ENCODE results near the gene IQSEC2.

The IQSEC2 gene

GRCh38 chrX:53316111-53316859 lies 34.9 kb upstream of the IQSEC2 start:
- no peak overlapping the region for H3K4me2 ChIP-seq (ENCODE audit: low read length)
- H4K20me1 ChIP-seq (ENCODE audit: insufficient read depth, low read length), result no peaks in the 10 kb centered on the region
- H3K4me3 ChIP-seq (ENCODE audit: low read depth, low read length, poor library complexity, severe bottlenecking), result no peak overlapping the region
- H2AFZ ChIP-seq (ENCODE audit: low read length), result no peak overlapping the region
- no peak overlapping the region for H3K9ac ChIP-seq (ENCODE audit: low read length)
- no peaks in the 10 kb centered on the region for H3K9me2 ChIP-seq (ENCODE audit: low read depth, low read length)
- no peak for TF ChIP-seq EZH2 (IDR thresholded peaks at IDR 0.05; ENCODE audit: borderline replicate concordance, low read length)
- no peak for TF ChIP-seq CTCF (IDR thresholded peaks at IDR 0.05; ENCODE audit: low read length)
- H3K79me2 ChIP-seq (ENCODE audit: insufficient read depth, low read length), result no peaks in the 10 kb centered on the region
- H3K36me3 ChIP-seq (ENCODE audit: insufficient read depth, low read length), result no peaks in the 10 kb centered on the region
- no peak overlapping the region for H3K27ac ChIP-seq (ENCODE audit: low read depth, low read length, poor library complexity, severe bottlenecking)
- H3K4me1 ChIP-seq (ENCODE audit: insufficient read depth, low read length, severe bottlenecking), result peaks cover 8% of the 10 kb centered on the region
- H3K27me3 ChIP-seq (ENCODE audit: insufficient read depth, low read length), result no peaks in the 10 kb centered on the region
- H3F3A ChIP-seq (ENCODE audit: insufficient read depth, low read length), result no peaks in the 10 kb centered on the region
- H3K9me3 ChIP-seq (ENCODE audit: low read length), result no peaks in the 10 kb centered on the region

GRCh38 chrX:53313728-53314105 lies 32.3 kb upstream of the IQSEC2 start:
- TF ChIP-seq CTCF (IDR thresholded peaks at IDR 0.05; ENCODE audit: low read length) (no peak), EZH2 (IDR thresholded peaks at IDR 0.05; ENCODE audit: borderline replicate concordance, low read length) (no peak)
- Histone ChIP-seq H3K4me1 (ENCODE audit: insufficient read depth, low read length, severe bottlenecking) (peaks cover 8% of the 10 kb centered on the region), H3K36me3 (ENCODE audit: insufficient read depth, low read length) (no peaks in the 10 kb centered on the region), H3K4me3 (ENCODE audit: low read depth, low read length, poor library complexity, severe bottlenecking) (no peak overlapping the region), H3K79me2 (ENCODE audit: insufficient read depth, low read length) (no peaks in the 10 kb centered on the region), H3F3A (ENCODE audit: insufficient read depth, low read length) (no peaks in the 10 kb centered on the region), H3K4me2 (ENCODE audit: low read length) (no peak overlapping the region), H2AFZ (ENCODE audit: low read length) (no peak overlapping the region), H4K20me1 (ENCODE audit: insufficient read depth, low read length) (no peaks in the 10 kb centered on the region), H3K27me3 (ENCODE audit: insufficient read depth, low read length) (no peaks in the 10 kb centered on the region), H3K9ac (ENCODE audit: low read length) (no peak overlapping the region), H3K9me2 (ENCODE audit: low read depth, low read length) (no peaks in the 10 kb centered on the region), H3K27ac (ENCODE audit: low read depth, low read length, poor library complexity, severe bottlenecking) (no peak overlapping the region), H3K9me3 (ENCODE audit: low read length) (no peaks in the 10 kb centered on the region)

- H3K4me1 ChIP-seq (ENCODE audit: insufficient read depth, low read length, severe bottlenecking), result peaks cover 8% of the 10 kb centered on the region
- no peaks in the 10 kb centered on the region for H4K20me1 ChIP-seq (ENCODE audit: insufficient read depth, low read length)
- H3K4me3 ChIP-seq (ENCODE audit: low read depth, low read length, poor library complexity, severe bottlenecking), result no peak overlapping the region
- peak; percentile 68 for TF ChIP-seq CTCF (IDR thresholded peaks at IDR 0.05; ENCODE audit: low read length)
- no peak for TF ChIP-seq EZH2 (IDR thresholded peaks at IDR 0.05; ENCODE audit: borderline replicate concordance, low read length)
- no peaks in the 10 kb centered on the region for H3F3A ChIP-seq (ENCODE audit: insufficient read depth, low read length)
- H3K27ac ChIP-seq (ENCODE audit: low read depth, low read length, poor library complexity, severe bottlenecking), result no peak overlapping the region
- no peak overlapping the region for H2AFZ ChIP-seq (ENCODE audit: low read length)
- H3K27me3 ChIP-seq (ENCODE audit: insufficient read depth, low read length), result no peaks in the 10 kb centered on the region
- H3K36me3 ChIP-seq (ENCODE audit: insufficient read depth, low read length), result no peaks in the 10 kb centered on the region
- no peak overlapping the region for H3K4me2 ChIP-seq (ENCODE audit: low read length)
- no peaks in the 10 kb centered on the region for H3K9me3 ChIP-seq (ENCODE audit: low read length)
- H3K9ac ChIP-seq (ENCODE audit: low read length), result no peak overlapping the region
- no peaks in the 10 kb centered on the region for H3K9me2 ChIP-seq (ENCODE audit: low read depth, low read length)
- no peaks in the 10 kb centered on the region for H3K79me2 ChIP-seq (ENCODE audit: insufficient read depth, low read length)
Observed at GRCh38 chrX:53312946-53313727, 31.8 kb upstream of the IQSEC2 start.

Data from OCI-LY1 (cell line).